HCEC 1CT (cell line): ENCODE results near the gene WDR93.

Experiments used
- DNase-seq: peaks from one replicate; pipeline ENCODE4 v3.0.0-alpha.2; 2017

Gene WDR93

DNA sequence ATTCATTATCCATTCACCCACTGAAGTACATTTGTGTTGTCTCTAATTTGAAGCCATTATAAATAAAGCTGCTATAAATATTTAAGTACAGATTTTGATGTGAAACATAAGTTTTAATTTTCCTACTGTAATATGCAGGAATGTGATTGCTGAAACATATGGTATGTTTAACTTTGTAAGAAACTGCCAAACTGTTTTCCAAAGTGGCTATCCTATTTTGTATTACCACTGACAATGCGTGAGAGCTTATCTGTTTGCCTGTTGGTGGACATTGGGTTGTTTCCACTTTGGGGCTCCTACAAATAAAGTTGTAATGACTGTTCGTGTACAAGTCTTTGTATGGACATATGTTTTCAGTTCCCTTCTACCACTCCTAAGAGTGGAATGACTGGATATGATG, 2.5 kb downstream of the WDR93 start:
- DNase-seq = no peak

DNA sequence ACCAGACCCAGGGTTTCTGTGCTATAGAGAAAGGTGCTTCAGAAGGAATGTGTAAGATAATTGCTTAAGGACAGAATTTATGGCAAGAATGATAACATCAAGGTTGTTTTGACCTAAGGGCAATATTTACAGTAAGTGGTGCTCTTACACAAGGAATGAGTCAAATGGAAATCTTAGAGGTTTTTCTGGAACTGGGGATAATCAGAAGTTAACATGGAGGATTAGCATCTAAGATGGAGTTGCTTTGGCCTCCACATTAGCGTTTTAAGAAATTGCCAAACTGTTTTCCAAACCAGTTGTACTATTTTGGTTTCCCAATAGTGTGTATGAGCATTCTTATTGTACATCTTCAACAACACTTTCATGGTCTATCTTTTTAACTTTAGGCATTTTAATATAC, 3.1 kb downstream of the WDR93 start:
- no peak for DNase-seq

- DNase-seq = no peak
These were observed 4.6 kb downstream of the WDR93 start for GRCh38 chr15:89695198-89695597.

DNA sequence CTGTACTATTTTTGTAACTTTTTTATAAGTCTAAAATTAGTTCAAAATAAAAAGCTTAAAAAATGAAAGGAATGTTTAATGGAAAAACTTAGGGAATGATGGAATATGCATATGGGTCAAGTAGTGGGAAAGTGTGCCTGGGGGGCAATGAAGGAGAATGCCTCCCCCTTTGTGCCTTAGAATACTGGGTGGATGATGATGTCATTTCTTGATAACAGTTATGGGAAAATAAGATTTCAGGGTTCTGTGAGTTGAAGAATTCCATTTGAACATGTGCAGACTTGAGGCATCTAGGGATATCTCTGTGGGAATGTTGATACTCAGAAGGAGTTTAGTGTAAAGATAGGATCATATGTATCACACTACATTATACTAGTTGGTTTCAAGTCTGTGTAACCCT, 13.8 kb downstream of the WDR93 start:
- DNase-seq = no peak

- no peak for DNase-seq
These were observed 17.0 kb downstream of the WDR93 start for GRCh38 chr15:89707577-89707976.

- no peak for DNase-seq
These were observed 24.2 kb downstream of the WDR93 start for GRCh38 chr15:89714775-89715174.

- DNase-seq = no peak
These were observed 32.4 kb downstream of the WDR93 start for GRCh38 chr15:89723031-89723430.

DNA sequence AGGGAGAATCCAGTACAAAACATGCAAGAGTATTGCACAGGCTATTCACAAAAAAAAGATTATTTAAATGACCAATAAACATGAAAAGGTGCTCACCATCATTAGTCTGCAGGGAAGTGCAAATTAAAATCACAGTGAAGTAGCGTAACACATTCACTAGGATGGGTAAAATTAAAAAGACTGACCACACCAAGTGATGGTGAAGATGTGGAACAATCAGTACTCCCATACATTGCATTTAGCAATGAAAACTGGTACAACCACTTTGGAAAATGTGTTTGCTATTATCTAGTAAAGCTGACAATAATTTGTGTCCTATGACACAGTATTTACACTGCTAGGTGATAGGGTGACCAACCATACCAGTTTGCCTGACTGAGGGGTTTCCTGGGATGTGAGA, 34.0 kb downstream of the WDR93 start:
- DNase-seq = no peak

DNA sequence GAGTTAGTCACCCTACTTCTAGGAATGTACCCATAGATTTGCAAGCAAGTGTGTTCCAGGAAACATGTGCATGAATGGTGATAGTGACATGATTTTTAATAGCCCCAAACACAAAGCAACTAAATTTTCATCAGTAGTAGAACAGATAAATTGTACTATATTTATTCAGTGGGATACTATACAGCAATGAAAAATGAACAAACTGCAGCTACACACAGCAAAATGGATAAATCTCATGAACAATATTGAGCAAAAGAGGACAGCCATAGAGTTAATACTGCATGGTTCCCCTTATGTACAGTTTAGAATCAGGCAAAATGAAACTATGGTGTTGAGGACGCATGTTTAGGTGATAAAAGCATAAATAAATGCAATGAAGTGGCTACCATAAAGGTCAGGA, 34.5 kb downstream of the WDR93 start:
- DNase-seq = no peak

DNA sequence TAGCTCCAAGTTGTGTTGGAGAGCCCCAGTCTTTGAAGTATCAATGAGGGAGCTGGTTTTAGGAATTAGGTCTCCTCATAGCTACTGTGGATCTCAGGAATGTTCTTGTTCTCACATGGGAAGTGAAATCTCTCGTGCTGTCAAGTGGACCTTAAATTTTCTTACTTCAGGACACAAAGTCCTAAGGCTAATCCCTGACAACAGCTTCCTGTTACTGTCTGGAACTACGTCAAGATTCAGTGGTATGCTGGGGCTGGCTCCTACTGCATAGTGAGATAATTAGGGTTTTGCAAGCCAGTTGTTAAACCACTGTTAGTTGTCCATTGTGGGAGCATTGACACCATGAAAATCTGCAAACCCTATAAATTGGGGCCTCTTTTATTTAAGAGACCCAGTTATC, 37.6 kb downstream of the WDR93 start:
- no peak for DNase-seq

- DNase-seq = no peak
These were observed 40.7 kb downstream of the WDR93 start for GRCh38 chr15:89731275-89731674.

DNA sequence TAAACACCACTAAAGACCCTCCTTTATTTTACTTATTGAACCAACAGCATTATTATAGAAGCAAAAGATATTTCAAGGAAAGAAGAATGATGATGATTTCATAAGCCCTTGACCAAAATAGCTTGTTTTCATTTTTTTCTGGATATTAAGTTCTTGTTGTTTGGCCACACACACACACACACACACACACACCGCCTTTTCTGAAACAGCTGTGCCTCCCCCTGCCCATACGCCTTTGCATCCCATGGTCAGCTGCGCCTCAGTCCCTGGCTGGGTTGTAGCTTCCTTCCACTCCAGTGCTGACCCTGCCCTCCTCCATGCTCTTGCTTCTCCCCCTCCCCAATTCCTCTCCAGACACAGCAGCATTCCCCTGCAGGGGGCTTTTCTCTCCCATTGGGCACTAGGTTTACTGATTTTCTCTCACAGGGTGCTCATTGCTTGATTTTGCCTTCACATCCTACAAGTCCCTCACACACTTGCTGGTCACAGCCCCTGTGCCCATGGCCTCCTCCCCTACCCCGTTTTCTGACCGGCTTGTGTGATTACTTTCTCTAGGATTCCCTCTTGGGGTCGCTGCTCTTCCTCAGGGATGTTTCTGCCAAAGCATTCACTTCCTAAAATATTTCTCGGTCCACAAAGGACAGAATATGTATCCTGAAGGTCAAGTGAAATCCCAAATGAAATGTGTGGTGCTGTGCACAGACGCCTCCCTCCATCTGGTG, 42.0 kb downstream of the WDR93 start:
- no peak for DNase-seq

- DNase-seq = no peak
These were observed 45.2 kb downstream of the WDR93 start for GRCh38 chr15:89735773-89736172.

GRCh38 chr15:89740137-89740536, 49.5 kb downstream of the WDR93 start:
- DNase-seq = peak; percentile 54

DNA sequence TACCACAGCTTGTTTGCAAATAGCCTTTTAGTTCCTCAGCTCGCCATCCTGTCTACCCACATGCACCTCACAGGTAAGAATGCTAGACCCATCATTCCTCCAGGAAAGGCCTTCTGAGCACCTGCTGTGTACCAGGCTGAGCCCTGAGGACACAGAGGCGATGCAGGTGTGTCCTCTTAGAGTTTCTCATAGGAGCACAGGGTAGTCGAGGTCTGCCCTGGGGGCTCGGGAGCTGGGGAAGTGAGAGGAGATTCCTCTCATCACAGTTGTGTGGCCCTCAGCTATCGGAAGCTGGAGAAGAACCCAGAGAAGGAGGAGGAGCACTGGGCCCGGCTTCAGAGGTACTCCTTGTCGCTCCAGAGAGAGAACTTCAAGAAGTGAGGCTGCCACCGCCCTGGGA, 52.4 kb downstream of the WDR93 start:
- DNase-seq = no peak

GRCh38 chr15:89743594-89743993, 53.0 kb downstream of the WDR93 start:
- DNase-seq = no peak

GRCh38 chr15:89745131-89745530, 54.5 kb downstream of the WDR93 start:
- DNase-seq = no peak

DNA sequence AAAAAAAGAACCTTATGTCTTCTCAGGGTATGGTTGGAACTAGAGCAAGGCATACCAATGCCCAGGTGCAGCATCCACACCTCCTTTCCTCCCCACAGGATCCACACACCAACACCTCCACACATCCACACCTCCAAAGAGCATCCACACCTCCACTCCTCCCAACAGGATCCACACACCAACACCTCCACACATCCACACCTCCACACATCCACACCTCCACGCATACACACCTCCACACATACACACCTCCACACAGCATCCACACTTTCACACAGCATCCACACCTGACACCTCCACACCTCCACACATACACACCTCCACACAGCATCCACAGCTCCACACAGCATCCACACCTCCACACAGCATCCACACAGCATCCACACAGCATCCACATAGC, 55.2 kb downstream of the WDR93 start:
- no peak for DNase-seq

DNA sequence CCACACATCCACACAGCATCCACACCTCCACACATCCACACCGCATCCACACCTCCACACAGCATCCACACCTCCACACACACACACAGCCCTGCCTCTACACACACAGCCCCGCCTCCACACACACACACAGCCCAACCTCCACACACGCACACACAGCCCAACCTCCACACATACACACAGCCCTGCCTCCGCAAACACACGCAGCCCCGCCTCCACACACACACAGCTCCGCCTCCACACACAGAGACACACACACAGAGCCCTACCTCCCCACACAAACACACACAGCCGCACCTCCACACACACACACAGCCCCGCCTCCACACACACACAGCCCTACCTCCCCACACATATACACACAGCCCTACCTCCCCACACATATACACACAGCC, 55.8 kb downstream of the WDR93 start:
- DNase-seq = no peak

- no peak for DNase-seq
These were observed 57.4 kb downstream of the WDR93 start for GRCh38 chr15:89747708-89748682.

GRCh38 chr15:89749054-89749453, 58.4 kb downstream of the WDR93 start:
- DNase-seq = no peak

DNA sequence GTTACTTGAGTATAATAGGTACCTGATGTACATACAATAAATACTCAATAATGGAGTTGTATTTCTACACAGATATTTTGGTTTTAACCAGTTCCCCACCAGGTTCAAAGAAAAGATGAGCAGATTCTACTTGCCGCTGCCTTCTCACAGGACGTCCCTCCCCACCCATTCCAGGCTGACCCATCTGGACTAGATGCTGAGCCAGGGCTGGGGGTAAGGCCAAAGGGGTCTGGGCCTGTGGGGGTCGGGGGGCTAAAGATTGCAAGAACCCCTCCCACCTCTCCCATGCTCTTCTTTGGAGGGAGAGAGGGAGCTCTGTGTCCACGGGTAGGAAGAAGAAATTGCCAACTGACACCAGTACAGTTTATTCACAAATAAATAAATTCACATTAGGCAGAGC, 58.9 kb downstream of the WDR93 start:
- no peak for DNase-seq

GRCh38 chr15:89749951-89750559, 59.4 kb downstream of the WDR93 start:
- DNase-seq = no peak
